ENCODE measurements around the gene IQCM. TPM values are rescaled to one million over a fixed set of nuclear protein-coding genes. Genes with fewer than 3 reads are reported as not detected.

IQCM gene, protein sequence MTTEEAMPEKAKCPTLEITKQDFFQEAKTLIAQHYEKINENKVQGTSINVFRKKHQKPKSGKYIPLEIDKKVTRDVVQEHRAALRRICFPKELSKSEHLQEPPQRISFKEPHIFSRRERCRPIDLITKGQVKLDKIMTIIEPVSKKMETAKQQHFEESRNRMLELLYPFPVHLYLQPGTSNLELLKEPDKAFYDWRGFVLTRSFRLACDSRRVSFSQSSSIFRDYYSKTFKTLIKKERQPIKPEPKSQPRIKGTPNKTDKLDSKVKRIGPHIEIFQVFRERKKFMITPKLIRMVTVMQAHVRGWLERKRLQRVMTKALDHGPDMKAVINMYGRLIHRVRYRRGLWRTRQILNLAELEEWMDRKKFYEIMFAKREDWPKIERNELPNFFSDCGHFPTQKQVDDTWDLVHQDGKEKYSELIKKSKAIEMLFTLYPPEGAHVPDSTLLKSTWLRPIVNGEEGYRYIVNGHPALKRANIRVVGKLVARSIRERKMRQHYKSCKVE
- not detected in 2 replicates for total RNA-seq

DNA sequence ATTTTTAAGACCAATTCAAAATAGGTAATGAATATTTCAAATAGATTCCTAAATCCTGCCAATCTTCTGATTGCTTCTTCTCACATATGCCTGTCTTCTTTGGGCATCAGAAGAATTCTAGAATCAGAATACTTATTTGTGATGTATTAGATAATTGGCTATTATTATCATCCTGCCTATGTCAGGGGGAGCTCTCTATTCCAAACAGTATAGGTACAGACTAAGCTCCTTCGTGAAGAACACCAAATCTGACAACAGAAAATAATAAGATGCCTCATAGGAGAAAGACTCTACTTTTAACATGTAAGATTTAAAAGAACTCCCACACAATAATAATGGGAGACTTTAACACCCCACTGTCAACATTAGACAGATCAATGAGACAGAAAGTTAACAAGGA, at the start of gene IQCM:
TSS of gene IQCM (minus strand) at position 101 of the 400 bp plus-strand sequence. CDS start 73,152 bp downstream, outside the sequence.

All from endothelial cell of coronary artery (primary cell).